ENCODE data around the gene KCNE2. TPM values are rescaled to one million over a fixed set of nuclear protein-coding genes. Genes with fewer than 3 reads are reported as not detected.

The KCNE2 gene
- total RNA-seq, 3 donors from 2014 or later: 0.66 TPM; not detected in 2

- no peak for DNase-seq (ENCODE audit: low spot score in 2 of 2)
- peak overlapping the region; percentile 34 to 58 for H3K27ac ChIP-seq
- no peaks in the 10 kb centered on the region for H3K36me3 ChIP-seq
- no peaks in the 10 kb centered on the region for H3K27me3 ChIP-seq
- no peaks in the 10 kb centered on the region for H3K4me1 ChIP-seq
- intact Hi-C loops (cut with DNase I; ENCODE audit: low total_unique reads): no loop called here
- no peaks in the 10 kb centered on the region for H3K9me3 ChIP-seq
- TF ChIP-seq POLR2AphosphoS5 (IDR thresholded peaks at IDR 0.05) (no peak), POLR2A (IDR thresholded peaks at IDR 0.05) (no peak)
- TF ChIP-seq, protein P1, sequence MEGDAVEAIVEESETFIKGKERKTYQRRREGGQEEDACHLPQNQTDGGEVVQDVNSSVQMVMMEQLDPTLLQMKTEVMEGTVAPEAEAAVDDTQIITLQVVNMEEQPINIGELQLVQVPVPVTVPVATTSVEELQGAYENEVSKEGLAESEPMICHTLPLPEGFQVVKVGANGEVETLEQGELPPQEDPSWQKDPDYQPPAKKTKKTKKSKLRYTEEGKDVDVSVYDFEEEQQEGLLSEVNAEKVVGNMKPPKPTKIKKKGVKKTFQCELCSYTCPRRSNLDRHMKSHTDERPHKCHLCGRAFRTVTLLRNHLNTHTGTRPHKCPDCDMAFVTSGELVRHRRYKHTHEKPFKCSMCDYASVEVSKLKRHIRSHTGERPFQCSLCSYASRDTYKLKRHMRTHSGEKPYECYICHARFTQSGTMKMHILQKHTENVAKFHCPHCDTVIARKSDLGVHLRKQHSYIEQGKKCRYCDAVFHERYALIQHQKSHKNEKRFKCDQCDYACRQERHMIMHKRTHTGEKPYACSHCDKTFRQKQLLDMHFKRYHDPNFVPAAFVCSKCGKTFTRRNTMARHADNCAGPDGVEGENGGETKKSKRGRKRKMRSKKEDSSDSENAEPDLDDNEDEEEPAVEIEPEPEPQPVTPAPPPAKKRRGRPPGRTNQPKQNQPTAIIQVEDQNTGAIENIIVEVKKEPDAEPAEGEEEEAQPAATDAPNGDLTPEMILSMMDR (IDR thresholded peaks at IDR 0.05): no peak
- no peak overlapping the region for H3K4me3 ChIP-seq
These were observed 31.5 kb upstream of the KCNE2 start for GRCh38 chr21:34332347-34332746.

- no peaks in the 10 kb centered on the region for H3K27me3 ChIP-seq
- no peaks in the 10 kb centered on the region for H3K9me3 ChIP-seq
- peak in 1 of 2 donors; percentile 58 for DNase-seq (ENCODE audit: low spot score in 2 of 2)
- no peaks in the 10 kb centered on the region for H3K4me1 ChIP-seq
- intact Hi-C loops (cut with DNase I; ENCODE audit: low total_unique reads): no loop called here
- no peaks in the 10 kb centered on the region for H3K36me3 ChIP-seq
- peak overlapping the region; percentile 58 to 61 for H3K27ac ChIP-seq
- no peak overlapping the region for H3K4me3 ChIP-seq
- TF ChIP-seq POLR2A (IDR thresholded peaks at IDR 0.05) (no peak), POLR2AphosphoS5 (IDR thresholded peaks at IDR 0.05) (no peak)
- TF ChIP-seq, protein P1 (IDR thresholded peaks at IDR 0.05): no peak
These were observed 30.6 kb upstream of the KCNE2 start for GRCh38 chr21:34333121-34333739.

GRCh38 chr21:34335316-34335715 is 28.5 kb upstream of the KCNE2 start:
- Histone ChIP-seq H3K27ac (no peak overlapping the region), H3K4me3 (no peak overlapping the region), H3K4me1 (no peaks in the 10 kb centered on the region), H3K9me3 (no peaks in the 10 kb centered on the region), H3K27me3 (no peaks in the 10 kb centered on the region), H3K36me3 (no peaks in the 10 kb centered on the region)
- TF ChIP-seq, protein P1 (IDR thresholded peaks at IDR 0.05): no peak
- TF ChIP-seq POLR2A (IDR thresholded peaks at IDR 0.05) (no peak), POLR2AphosphoS5 (IDR thresholded peaks at IDR 0.05) (no peak)
- no peak for DNase-seq (ENCODE audit: low spot score in 2 of 2)
- intact Hi-C loops (cut with DNase I; ENCODE audit: low total_unique reads): no loop called here

DNA sequence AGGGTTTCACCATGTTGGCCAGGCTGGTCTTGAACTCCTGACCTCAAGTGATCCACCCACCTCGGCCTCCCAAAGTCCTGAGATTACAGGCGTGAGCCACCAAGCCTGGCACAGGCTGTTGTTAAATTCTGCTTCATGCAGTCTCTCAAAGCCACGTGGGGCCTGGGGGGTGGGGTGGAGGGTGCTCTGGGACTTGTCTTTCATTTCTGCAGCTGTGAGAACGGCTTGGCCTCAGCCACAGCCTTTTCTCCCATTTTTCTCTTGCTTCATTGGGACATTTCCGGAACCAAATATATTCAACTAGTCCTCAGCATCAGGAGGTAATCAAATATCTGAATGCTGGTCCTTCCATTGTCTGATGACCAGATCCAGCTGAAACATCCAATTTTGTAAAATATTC is 27.6 kb upstream of the KCNE2 start:
- no peaks in the 10 kb centered on the region for H3K27me3 ChIP-seq
- H3K27ac ChIP-seq: no peak overlapping the region
- no peaks in the 10 kb centered on the region for H3K36me3 ChIP-seq
- intact Hi-C loops (cut with DNase I; ENCODE audit: low total_unique reads): no loop called here
- no peaks in the 10 kb centered on the region for H3K4me1 ChIP-seq
- no peak for DNase-seq (ENCODE audit: low spot score in 2 of 2)
- H3K9me3 ChIP-seq: no peaks in the 10 kb centered on the region
- no peak overlapping the region for H3K4me3 ChIP-seq
- TF ChIP-seq, protein P1 (IDR thresholded peaks at IDR 0.05): no peak
- TF ChIP-seq POLR2AphosphoS5 (IDR thresholded peaks at IDR 0.05) (no peak), POLR2A (IDR thresholded peaks at IDR 0.05) (no peak)

GRCh38 chr21:34336756-34337391 is 26.9 kb upstream of the KCNE2 start:
- Histone ChIP-seq H3K4me1 (no peaks in the 10 kb centered on the region), H3K27ac (no peak overlapping the region), H3K4me3 (no peak overlapping the region), H3K27me3 (no peaks in the 10 kb centered on the region), H3K9me3 (no peaks in the 10 kb centered on the region), H3K36me3 (no peaks in the 10 kb centered on the region)
- intact Hi-C loops (cut with DNase I; ENCODE audit: low total_unique reads): no loop called here
- no peak for TF ChIP-seq POLR2A (IDR thresholded peaks at IDR 0.05)
- TF ChIP-seq, protein P1 (IDR thresholded peaks at IDR 0.05): no peak
- no peak for TF ChIP-seq POLR2AphosphoS5 (IDR thresholded peaks at IDR 0.05)
- DNase-seq (ENCODE audit: low spot score in 2 of 2): no peak

All from breast epithelium (tissue), 4 donors.